ENCODE results near the gene NPHP4.

GRCh38 chr1:5921671-5922070 is 70.6 kb downstream of the NPHP4 start:
- no peak for TF ChIP-seq CTCF (conservative IDR thresholded peaks at IDR 0.05; ENCODE audit: low read depth, low read length)
- TF ChIP-seq EZH2phosphoT487 (IDR thresholded peaks at IDR 0.05; ENCODE audit: borderline replicate concordance, low read length): no peak
- TF ChIP-seq EZH2 (IDR thresholded peaks at IDR 0.05; ENCODE audit: low read length, unreplicated experiment): no peak
